B cell (primary cell): Measurements from ENCODE around the gene ARNT2. TPM values are rescaled to one million over a fixed set of nuclear protein-coding genes. Genes with fewer than 3 reads are reported as not detected.

Source experiments
- ATAC-seq: fragments of 200-7000 bp; cut with Tn5 transposase; one replicate; pipeline ENCODE4 v1.10.0; 2021; ENCODE audit warnings: low read depth, mild to moderate bottlenecking, moderate number of reproducible peaks, moderate library complexity
- CTCF ChIA-PET: fragments of 350-600 bp; sonication (Branson Sonifier 250); formaldehyde crosslinking; loops from one replicate; lab custom pipeline; 2021; ENCODE audit warnings: antibody characterized with exemption, inconsistent platforms; lab: Charles Lee
- POLR2A ChIA-PET: fragments of 350-600 bp; sonication (Branson Sonifier 250); formaldehyde crosslinking; loops from one replicate; lab custom pipeline; 2021; ENCODE audit warnings: antibody characterized with exemption; lab: Charles Lee
- DNase-seq: peaks from one replicate; pipeline ENCODE4 v3.0.0; 2013
- H2AFZ ChIP-seq: 2 replicates; pipeline ENCODE4 v1.6.1; 2012; ENCODE audit warnings: mild to moderate bottlenecking, low read depth, low read length; ENCODE audit not compliant: insufficient read depth, poor library complexity, severe bottlenecking
- H3K27ac ChIP-seq, 2 donors: 1 replicate in 1 of 2; 2 replicates in 1 of 2; pipeline ENCODE4 v1.5.1; 2012 to 2013; ENCODE audit warnings: low read length in 2 of 2, mild to moderate bottlenecking in 2 of 2, moderate library complexity in 1 of 2
- H3K27me3 ChIP-seq, 4 experiments: fragments of 200-600 bp in 1 of 4; sonication (generic) in 1 of 4; replicated peaks in 1 of 4; 1 replicate in 2 of 4; 2 replicates in 2 of 4; pipeline versions ENCODE4 v1.6.1 to v1.7.0; 2013 to 2016; ENCODE audit warnings: low read length in 3 of 4, mild to moderate bottlenecking in 2 of 4, mixed read lengths in 1 of 4, moderate library complexity in 1 of 4; ENCODE audit not compliant: insufficient read depth in 4 of 4, control insufficient read depth in 3 of 4; ENCODE audit errors: control extremely low read depth in 1 of 4
- H3K36me3 ChIP-seq, 2 experiments: replicated peaks in 1 of 2; 1 replicate in 1 of 2; 2 replicates in 1 of 2; pipeline versions ENCODE4 v1.6.1 to v1.7.1; 2013; ENCODE audit warnings: low read length in 1 of 2; ENCODE audit not compliant: insufficient read depth in 2 of 2, control insufficient read depth in 1 of 2; ENCODE audit errors: control extremely low read depth in 1 of 2, extremely low read depth in 1 of 2
- H3K4me1 ChIP-seq, 2 donors: fragments of 200-600 bp in 1 of 2; sonication (generic) in 1 of 2; 1 replicate in 1 of 2; 2 replicates in 1 of 2; pipeline versions ENCODE4 v1.5.1 to v1.6.1; 2013 to 2017; ENCODE audit warnings: low read length in 2 of 2; ENCODE audit not compliant: control insufficient read depth in 2 of 2, insufficient read depth in 2 of 2
- H3K4me2 ChIP-seq: replicated peaks from 2 replicates; pipeline ENCODE3; 2012; ENCODE audit warnings: mild to moderate bottlenecking, low read depth, low read length; ENCODE audit not compliant: poor library complexity, severe bottlenecking
- H3K4me3 ChIP-seq, 5 experiments: fragments of 200-600 bp in 1 of 5; sonication (generic) in 1 of 5; 1 replicate in 3 of 5; 2 replicates in 2 of 5; pipeline versions ENCODE4 v1.5.1 to v1.7.0; 2011 to 2016; ENCODE audit warnings: low read length in 4 of 5, mild to moderate bottlenecking in 4 of 5, low read depth in 2 of 5, control low read depth in 1 of 5, moderate library complexity in 1 of 5; ENCODE audit not compliant: insufficient read depth in 1 of 5; ENCODE audit errors: control extremely low read depth in 1 of 5, extremely low read depth in 1 of 5
- H3K79me2 ChIP-seq: fragments of 200-600 bp; sonication (generic); one replicate; pipeline ENCODE4 v1.6.0; 2016; ENCODE audit warnings: low read length; ENCODE audit not compliant: control insufficient read depth, insufficient read depth
- H3K9ac ChIP-seq: fragments of 200-600 bp; sonication (generic); 2 replicates; pipeline ENCODE4 v1.6.1; 2017; ENCODE audit warnings: mild to moderate bottlenecking, low read length, moderate library complexity
- H3K9me3 ChIP-seq, 3 donors: one replicate each; pipeline versions ENCODE4 v1.6.1 to v1.7.1; 2013; ENCODE audit warnings: low read length in 2 of 3; ENCODE audit not compliant: control insufficient read depth in 2 of 3, insufficient read depth in 1 of 3; ENCODE audit errors: control extremely low read depth in 1 of 3
- H4K20me1 ChIP-seq: 2 replicates; pipeline ENCODE4 v1.6.0; 2012; ENCODE audit warnings: mild to moderate bottlenecking, low read length; ENCODE audit not compliant: insufficient read depth, control insufficient read depth, poor library complexity, severe bottlenecking
- H3K27ac Mint-ChIP-seq: one replicate; pipeline ENCODE4 v1.8.0; 2021; ENCODE audit warnings: mixed read lengths
- H3K27me3 Mint-ChIP-seq: one replicate; pipeline ENCODE4 v1.8.0; 2021; ENCODE audit warnings: mixed read lengths
- H3K4me1 Mint-ChIP-seq: one replicate; pipeline ENCODE4 v1.8.0; 2021; ENCODE audit warnings: mixed read lengths
- H3K4me3 Mint-ChIP-seq: one replicate; pipeline ENCODE4 v1.8.0; 2021; ENCODE audit warnings: mixed read lengths
- H3K9me3 Mint-ChIP-seq: one replicate; pipeline ENCODE4 v1.8.0; 2022; ENCODE audit warnings: mixed read lengths; ENCODE audit not compliant: insufficient read depth
- CTCF ChIP-seq: fragments of 200-600 bp; IDR thresholded peaks from one replicate; pipeline ENCODE4 v1.8.0; 2022; ENCODE audit warnings: antibody characterized with exemption, mild to moderate bottlenecking
- EZH2 ChIP-seq: IDR thresholded peaks from 2 replicates; pipeline ENCODE4 v1.6.1; 2012; ENCODE audit warnings: borderline replicate concordance, low read depth, mild to moderate bottlenecking, moderate library complexity, low read length; ENCODE audit not compliant: insufficient read depth, poor library complexity, severe bottlenecking
- WGBS: methylation state at CpG from one replicate; pipeline ENCODE4 v1.1.5; 2013; ENCODE audit warnings: missing lambda C conversion rate; ENCODE audit not compliant: insufficient coverage; 5-methylcytosine and 5-hydroxymethylcytosine counted together
- intact Hi-C: fragments of 100-400 bp; cut with micrococcal nuclease; formaldehyde crosslinking; loops from one replicate; pipeline ENCODE4 v1.10.0; 2022
- polyA plus RNA-seq: library from polyadenylated mRNA; depleted of rRNA; stranded (reverse); fragments of >200 nt; gene quantifications from 2 replicates; pipeline ENCODE4 v1.2.3, GENCODE V29; 2012
- total RNA-seq, 2 donors: library from RNA; stranded (reverse); fragments of 120-200 nt in 1 of 2; gene quantifications; 1 replicate in 1 of 2; 2 replicates in 1 of 2; pipeline versions ENCODE4 v1.2.3 to v1.2.4, GENCODE V29; 2013 to 2022

ARNT2 gene
- total and polyA plus RNA-seq, 2 donors (not counting 1 experiment from before 2014, with no cell fraction given): not detected

GRCh38 chr15:80498652-80499051, 94.5 kb downstream of the ARNT2 start:
- WGBS: 100% methylated on average over 2 of the region's 4 CpGs
- Mint-ChIP-seq H3K4me3 (no peak overlapping the region), H3K9me3 (no peaks in the 10 kb centered on the region), H3K4me1 (no peaks in the 10 kb centered on the region), H3K27ac (no peak overlapping the region), H3K27me3 (peaks cover 14% of the 10 kb centered on the region)
- Histone ChIP-seq H3K27me3 (peaks cover 0 to 3% (median 0%) of the 10 kb centered on the region in 4 experiments), H3K36me3 (no peaks in the 10 kb centered on the region), H3K79me2 (no peaks in the 10 kb centered on the region), H3K27ac (no peak overlapping the region), H3K9ac (no peak overlapping the region), H2AFZ (no peak overlapping the region), H3K4me2 (no peak overlapping the region), H3K4me3 (no peak overlapping the region), H4K20me1 (no peaks in the 10 kb centered on the region), H3K4me1 (no peaks in the 10 kb centered on the region), H3K9me3 (no peaks in the 10 kb centered on the region)
- CTCF ChIA-PET: no interaction called here
- DNase-seq (no peak), ATAC-seq (no peak)
- POLR2A ChIA-PET: no interaction called here
- intact Hi-C loops: no loop called here
- TF ChIP-seq CTCF (no peak), EZH2 (no peak)

GRCh38 chr15:80500021-80500420, 95.8 kb downstream of the ARNT2 start:
- Histone ChIP-seq H3K4me2 (no peak overlapping the region), H3K79me2 (no peaks in the 10 kb centered on the region), H2AFZ (no peak overlapping the region), H3K27ac (no peak overlapping the region), H3K4me3 (no peak overlapping the region), H3K4me1 (no peaks in the 10 kb centered on the region), H3K27me3 (peaks cover 0 to 3% (median 0%) of the 10 kb centered on the region in 4 experiments), H3K9ac (no peak overlapping the region), H3K9me3 (peaks cover 0 to 4% (median 0%) of the 10 kb centered on the region in 3 donors), H4K20me1 (no peaks in the 10 kb centered on the region), H3K36me3 (no peaks in the 10 kb centered on the region)
- Mint-ChIP-seq H3K4me3 (no peak overlapping the region), H3K9me3 (no peaks in the 10 kb centered on the region), H3K27me3 (peaks cover 11% of the 10 kb centered on the region), H3K4me1 (no peaks in the 10 kb centered on the region), H3K27ac (no peak overlapping the region)
- ChIA-PET POLR2A (no interaction called here), CTCF (no interaction called here)
- intact Hi-C loops: no loop called here
- 50% methylated on average over 1 of the region's 1 CpG for WGBS
- ATAC-seq: no peak
- TF ChIP-seq EZH2: no peak
- TF ChIP-seq CTCF: no peak
- DNase-seq: no peak
